Stimulated activated CD4-positive, alpha-beta T cell treated with anti-CD3 and anti-CD28 coated beads, Interleukin-2, amount 100 ng/mL, for 24 hours (primary cell): Measurements from ENCODE around the gene HOOK1.

Experiments used
- DNase-seq, 2 donors: peaks; one replicate each; pipeline ENCODE4 v3.0.0-alpha.2; 2020

The HOOK1 gene

DNA sequence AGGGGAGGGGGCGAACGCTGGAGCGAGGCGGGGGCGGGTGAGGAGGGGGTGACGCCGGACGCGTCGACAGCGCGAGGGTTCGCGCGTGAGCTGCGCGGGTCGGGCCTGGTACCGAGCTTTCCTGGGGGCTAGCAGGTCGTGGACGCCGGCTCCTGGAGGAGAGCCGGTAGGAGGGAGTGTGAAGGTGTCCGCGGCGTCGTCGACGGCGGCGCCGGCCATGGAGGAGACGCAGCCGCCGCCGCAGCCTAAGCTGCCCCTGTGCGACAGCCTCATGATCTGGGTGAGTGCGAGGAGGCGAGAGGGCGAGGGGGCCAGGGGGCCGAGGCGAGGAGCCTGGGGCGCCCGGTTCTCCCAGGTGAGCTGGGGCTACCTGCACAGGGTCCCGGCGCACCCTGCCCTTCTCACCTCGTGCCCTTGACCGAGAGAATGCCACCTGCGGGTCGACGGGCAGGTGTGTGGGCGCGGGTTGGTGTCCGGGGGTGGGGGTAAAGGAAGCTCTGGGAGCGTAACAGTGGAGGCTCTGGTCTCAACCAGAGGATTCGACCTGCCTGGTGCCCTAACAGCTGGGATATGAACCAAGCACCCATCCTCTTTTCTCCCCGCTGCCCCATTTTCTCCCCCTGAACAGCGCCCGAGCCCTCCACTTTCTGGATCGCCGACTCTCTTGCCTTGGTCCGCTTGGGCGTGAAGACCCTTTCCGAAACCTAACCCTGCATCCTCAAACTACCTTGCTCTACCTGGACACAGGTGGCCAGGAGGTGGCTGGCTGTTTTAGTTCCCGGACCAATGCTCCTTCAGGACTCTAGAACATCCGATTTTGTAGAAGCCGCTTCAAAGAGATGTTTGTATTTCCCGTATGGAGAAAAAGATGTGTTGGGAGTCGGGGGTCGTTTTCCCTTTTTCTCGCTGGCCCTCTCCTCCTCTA, at the start of gene HOOK1:
HOOK1 (plus strand) TSS at position 49 of the 925 bp plus-strand sequence; CDS start at position 218, 169 bp downstream.
- DNase-seq, result no peak

GRCh38 chr1:59765011-59765730, 49.6 kb upstream of the HOOK1 start:
- DNase-seq, result no peak

DNA sequence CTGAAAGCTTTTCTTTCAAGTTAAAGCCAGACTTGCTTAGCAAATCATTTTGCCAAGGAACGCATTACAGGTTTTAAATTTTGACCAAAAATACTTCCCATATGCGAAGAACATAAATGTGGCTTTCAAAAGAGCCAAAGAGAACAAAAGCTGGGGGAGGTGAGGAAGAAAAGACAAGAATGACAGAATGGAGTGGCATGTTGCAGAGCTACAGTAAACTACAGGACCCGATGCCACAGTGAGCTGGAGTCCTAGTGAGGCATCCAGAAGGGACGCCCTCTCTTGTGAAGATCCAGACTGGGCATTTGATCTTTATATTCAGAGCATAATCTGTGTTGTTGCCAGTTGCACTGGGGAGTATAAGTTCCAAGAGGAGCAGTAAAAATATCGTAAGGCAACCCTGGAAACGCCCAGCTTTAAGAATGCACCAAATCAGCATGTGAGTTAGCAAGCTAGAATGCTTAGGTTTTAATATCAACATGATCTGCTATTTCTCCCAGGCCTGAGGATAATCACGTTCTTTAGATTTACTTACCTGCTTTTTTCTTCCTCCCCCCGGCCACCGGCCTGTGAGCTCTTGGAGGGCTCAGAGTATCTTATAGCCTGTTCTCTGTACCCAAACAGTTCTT, 48.4 kb upstream of the HOOK1 start:
- no peak for DNase-seq

GRCh38 chr1:59767119-59767518, 47.6 kb upstream of the HOOK1 start:
- DNase-seq, result no peak

GRCh38 chr1:59768792-59769735, 45.7 kb upstream of the HOOK1 start:
- DNase-seq, result no peak

- DNase-seq, result no peak
Observed at GRCh38 chr1:59769736-59770095, 45.0 kb upstream of the HOOK1 start.

DNA sequence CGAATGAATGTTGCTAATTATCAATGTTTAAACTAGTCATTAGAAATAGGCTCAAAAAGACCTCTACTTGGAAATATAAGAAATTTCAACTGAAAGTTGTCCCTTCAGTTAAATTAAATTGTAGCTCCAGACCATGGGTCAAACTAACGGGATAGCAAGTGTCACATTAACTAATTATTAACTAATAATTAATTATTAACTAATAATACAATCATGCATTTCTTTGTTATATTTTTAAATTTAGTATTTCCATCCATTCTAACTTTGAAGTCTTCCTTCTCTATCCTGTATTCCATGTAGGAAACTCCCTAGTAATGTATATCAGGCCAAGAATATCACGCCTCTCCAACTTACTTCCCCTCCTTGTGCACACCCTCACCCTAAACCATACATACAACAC, 43.4 kb upstream of the HOOK1 start:
- no peak for DNase-seq

GRCh38 chr1:59775480-59775879, 39.3 kb upstream of the HOOK1 start:
- DNase-seq, result no peak

GRCh38 chr1:59776960-59777852, 37.5 kb upstream of the HOOK1 start:
- no peak for DNase-seq

DNA sequence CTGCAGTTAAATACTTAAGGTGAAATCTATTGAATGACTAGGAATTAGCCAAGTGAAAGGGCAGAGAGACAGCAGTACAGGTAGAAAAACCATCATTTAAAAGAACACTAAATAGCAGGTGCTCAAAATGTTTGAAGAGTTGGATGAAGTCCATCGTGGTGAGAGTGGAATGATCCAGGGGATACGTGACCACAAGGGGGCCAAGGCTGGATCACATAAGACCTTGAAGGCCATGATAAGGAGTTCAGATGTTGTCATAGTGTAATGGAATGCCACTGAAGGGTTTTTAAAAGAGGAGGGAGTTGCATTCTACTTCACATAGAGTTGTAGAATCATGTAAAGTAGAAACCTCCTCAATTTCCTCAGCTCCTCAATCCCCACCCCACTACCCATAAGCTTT, 34.8 kb upstream of the HOOK1 start:
- DNase-seq, result no peak

DNA sequence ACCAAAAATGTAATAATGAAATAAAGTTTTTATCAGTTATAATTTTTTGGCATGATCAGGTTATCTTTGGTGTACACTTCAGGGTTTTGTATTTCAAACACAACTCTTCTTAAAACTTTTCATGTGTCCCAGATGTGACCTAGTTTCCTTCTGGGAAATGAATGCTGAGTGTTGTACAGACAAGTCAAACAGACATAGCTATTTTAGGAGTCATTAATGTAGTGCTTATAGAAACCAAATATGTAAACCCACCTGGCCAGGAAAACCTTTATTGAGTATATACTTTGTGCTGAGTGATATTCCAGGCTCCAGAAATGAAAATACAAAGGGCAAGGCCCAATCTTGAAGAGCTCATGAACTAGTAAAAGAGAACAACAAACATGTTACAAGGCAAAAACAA, 25.9 kb upstream of the HOOK1 start:
- no peak for DNase-seq

DNA sequence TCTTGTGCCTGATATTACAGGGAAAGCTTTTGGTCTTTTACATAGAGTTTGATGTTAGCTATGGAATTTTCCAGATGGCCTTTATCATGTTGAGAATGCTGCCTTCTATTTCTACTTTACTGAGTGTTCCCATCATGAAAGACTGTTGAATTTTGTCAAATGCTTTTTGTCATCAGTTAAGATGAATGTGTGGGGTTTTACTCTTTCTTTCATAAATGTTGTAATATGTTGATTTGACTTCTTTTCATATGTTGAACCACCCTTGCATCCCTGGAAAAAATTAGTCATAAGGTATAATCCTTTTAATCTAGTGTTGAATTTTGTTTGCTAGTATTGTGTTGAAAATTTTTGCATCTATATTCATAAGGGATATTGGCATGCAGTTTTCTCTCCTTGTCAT, 16.1 kb upstream of the HOOK1 start:
- DNase-seq, result no peak

GRCh38 chr1:59803458-59804038, 11.2 kb upstream of the HOOK1 start:
- DNase-seq, result no peak

GRCh38 chr1:59804301-59804700, 10.4 kb upstream of the HOOK1 start:
- DNase-seq, result no peak

DNA sequence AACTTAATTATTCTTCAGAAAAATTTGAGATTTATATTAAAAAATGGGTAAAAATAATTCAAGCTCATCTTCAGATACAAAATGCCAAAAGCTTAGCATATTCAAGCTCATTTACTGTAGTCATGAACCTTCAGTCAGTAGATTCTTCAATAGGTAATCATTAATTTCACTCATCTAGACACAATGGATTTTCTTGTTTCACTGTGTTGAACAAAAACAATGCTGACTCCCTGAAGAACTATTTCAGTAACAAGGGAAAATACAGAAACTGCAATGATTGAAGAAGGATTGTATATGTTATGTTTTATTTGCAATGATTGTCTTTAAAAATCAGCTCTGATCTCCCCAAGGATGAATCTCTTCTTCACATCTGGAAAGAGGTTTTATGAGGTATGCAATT, 9.2 kb upstream of the HOOK1 start:
- no peak for DNase-seq

DNA sequence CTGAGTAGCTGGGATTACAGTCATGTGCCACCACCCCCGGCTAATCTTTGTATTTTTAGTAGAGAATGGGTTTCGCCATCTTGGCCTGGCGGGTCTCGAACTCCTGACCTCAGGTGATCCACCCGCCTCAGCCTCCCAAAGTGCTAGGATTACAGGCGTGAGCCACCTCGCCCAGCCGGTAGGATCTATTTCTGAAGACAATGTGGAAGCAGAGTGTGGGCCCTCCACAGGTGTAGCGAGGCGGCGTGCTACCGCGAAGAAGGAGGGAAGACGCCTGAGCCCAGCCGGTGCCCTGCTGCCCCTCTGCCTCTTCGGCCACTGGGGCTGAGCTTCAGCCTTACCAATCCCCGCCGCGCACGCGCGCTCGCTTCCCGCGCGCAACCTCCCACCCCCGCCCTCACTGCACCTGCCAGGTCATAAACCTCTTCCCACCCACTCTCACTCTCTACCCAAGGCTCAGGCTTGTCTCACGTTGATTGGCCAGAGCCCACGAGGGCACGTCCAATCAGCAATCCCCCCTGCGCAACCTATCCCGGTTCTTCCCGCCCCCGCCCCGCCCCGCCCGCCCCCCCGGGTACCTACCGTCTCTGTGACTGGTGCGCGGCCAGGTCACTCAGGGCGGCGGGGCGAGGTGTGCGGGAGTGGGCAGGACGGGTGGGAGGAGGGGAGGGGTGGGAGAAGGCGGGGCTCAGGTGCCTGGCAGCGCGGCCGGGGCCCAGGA, 409 bp upstream of the HOOK1 start:
- peak; percentile 77 to 81 for DNase-seq

- DNase-seq, result no peak
Observed at GRCh38 chr1:59815892-59816291, 1.1 kb downstream of the HOOK1 start.

DNA sequence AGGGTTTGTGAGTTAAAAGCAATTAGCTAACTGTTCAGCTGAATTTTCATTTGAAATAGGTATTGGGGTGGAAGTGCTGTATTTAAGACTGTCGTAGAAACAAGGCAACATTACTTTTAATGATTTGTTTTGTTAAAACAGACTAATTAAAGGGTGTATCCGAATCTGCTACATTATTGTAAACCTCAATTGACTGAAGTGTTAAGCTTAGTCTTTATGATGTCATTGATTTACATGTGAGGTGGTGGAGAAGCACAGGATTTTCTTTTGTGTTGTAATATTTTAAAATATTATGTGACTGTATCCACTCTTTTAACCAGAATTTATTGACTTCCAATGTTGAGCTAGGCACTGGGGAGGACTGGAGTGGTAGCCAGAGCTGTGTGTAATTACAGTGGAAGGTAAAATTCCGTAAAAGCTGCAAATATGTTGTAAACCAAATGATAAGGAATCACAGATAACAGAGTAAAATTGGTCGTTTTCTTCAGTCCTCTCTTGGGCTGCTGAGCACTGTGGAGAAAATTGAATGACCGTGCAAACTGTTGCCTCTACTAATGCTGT, 1.6 kb downstream of the HOOK1 start:
- no peak for DNase-seq

DNA sequence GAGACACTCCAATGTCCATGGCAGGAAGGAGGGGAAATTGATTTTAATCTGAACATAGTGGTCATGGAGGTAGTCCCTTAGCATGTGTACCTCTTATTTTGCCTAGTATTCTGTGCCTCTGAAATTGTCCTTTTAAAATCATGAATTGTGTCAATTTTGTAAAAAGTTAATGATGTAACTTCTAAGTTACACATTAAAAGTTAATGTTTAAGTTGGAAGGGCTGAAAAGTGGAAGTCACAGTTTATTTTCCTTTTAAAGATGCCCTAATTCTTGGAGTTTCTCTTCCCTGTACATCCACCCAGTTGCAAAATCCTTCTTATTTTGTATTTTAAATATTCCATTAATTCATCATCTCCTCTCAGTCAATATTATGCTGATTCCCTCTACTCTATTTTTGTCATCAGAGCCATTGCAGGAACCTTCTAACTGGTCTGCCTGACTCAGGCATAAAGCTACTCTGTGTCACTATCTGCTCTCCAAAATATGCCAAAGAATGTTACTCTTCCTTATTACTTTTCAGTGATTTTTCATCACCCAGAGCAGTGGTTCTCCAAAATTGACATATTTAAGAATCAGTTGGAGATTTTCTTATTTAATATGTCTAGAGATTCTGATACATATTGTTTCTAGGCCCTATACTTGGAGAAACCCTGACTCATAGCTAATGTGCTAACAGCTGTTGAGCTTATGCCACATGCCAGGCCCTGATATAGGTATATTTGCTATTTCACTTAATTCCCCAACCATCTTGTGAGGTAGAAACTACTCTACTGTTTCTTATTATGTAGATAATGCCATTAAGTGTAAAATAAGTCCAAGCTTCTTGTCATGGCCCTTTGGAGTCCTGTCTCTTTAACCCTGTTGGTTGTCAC, 5.1 kb downstream of the HOOK1 start:
- DNase-seq, result no peak
